Left hindlimb (tissue), 1 donor: ENCODE measurements around the gene BCAP31.

Source experiments
- DNase-seq: peaks from one replicate; pipeline ENCODE4 v3.0.0-alpha.2; 2018

The BCAP31 gene

GRCh38 chrX:153672531-153673427 is 51.4 kb downstream of the BCAP31 start:
- DNase-seq, result no peak

DNA sequence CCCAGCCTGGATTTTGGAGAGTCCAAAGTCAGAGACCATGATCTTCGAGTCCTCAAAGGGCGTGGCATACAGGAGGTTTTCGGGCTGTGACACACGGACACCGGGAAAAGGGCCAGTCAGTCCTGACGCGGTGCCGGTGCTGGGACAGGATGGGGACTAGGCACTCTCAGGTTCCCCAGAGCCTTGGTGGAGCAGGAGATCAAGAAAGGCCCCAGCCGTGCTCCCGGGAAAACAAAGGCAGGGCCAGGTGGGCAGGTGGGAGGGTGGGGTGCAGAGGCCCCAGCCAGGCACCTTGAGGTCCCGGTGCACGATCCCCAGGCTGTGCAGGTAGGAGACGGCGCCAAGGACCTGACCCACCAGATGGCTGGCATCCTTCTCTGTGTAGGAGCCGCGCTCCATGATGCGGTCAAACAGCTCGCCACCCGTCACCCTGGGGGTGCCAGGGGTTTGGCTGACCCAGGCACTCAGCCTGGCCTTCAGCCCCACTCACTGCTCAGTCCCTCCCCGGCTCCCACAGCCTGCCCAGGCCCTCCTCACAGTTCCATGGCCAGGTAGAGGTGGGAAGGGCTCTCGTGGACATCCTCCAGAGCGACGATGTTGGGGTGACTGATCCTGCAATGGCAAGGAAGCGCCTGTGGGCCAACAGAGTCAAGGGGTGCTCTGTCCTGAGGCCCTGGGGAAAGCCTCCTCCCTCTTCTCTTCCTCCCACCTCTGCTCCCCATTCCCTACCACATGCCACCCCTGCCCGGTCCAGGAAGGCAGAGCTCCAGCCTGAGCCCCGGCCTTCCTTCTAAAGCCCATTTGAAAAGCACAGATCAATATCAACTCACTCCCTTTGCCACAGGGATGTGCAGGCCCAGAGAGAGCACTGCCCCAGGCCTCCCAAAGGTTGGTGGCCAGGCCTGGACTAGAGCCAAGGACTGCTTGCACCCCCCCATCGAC is 52.3 kb downstream of the BCAP31 start:
- no peak for DNase-seq

DNA sequence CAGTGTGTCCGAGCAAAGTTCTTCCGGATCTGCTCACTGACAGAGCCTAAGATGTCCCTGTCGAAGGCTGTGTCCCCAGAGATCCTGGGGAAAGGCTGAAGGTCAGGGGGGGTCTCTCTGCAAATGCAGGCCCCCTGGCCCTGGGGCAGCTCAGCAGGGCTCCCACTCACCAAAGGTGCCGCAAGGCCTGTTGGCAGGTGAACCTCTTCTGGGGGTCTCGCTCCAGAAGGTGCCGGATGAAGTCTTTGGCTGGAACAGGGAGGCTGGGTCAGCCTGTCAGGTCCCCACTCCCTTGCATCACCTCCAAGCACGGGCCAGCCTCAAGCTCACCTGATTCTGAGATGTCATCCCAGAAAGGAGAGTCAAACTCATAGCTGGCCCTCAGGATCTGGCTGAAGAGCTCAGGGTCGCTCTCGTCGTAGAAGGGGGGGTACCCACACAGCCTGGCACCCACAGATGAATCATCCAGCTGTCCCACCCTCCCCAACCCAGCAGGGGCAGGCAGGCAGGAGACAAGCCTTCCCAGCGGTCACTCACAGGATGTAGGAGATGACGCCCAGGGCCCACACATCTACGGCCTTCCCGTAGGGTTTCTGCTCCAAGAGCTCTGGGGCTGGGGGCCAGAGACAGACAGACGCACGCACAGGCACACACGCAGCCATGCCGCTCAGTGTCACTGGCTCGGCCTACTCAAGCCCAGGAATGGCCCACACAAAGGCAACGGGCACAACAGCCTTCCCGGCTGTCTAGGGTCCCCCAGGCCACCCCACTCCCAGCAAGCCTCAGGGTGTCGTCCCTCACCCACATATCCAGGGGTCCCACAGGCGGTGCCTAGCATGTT is 53.2 kb downstream of the BCAP31 start:
- no peak for DNase-seq

GRCh38 chrX:153669901-153670731 is 54.1 kb downstream of the BCAP31 start:
- no peak for DNase-seq

DNA sequence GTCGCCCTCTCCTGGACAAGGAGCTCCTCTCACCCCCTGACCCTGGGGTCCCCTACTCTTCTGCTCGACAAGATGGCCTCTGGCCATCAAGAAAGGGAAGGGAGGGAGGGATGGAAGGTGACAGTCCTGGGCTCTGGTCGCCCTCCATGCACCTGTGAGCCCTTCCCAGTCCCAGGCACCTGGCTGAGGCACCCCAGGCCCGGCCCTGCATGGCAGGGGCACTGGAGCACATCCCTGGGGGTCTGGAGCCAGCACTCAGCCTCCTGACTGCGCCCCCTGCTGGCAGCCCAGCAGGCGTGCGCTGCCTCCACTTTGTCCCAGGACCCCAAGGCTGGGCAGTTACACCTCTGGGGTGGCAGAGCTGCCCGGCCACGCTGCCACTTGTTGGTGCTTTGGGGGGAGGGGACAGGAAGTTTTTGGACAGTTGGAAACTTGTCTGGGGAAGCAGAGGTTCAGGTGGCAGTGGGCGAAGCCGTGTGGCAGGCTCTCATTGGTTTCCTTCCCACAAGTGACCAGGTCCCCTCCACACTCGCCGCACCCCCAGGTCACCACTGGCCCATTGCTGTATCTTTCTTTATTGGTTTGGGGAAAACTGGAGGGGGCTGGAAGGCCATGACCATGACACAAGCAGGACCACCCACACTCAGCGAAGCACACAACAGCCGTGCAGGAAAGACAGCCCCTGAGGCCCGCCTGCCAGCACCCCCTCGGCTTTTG is 54.9 kb downstream of the BCAP31 start:
- no peak for DNase-seq

GRCh38 chrX:153668423-153669173 is 55.6 kb downstream of the BCAP31 start:
- no peak for DNase-seq

GRCh38 chrX:153667956-153668396 is 56.2 kb downstream of the BCAP31 start:
- DNase-seq, result peak; percentile 82

- DNase-seq, result no peak
These were observed 56.8 kb downstream of the BCAP31 start for GRCh38 chrX:153667281-153667955.

- DNase-seq, result no peak
These were observed 58.4 kb downstream of the BCAP31 start for GRCh38 chrX:153665726-153666306.

- no peak for DNase-seq
These were observed 61.9 kb downstream of the BCAP31 start for GRCh38 chrX:153662266-153662665.

GRCh38 chrX:153659268-153659667 is 64.9 kb downstream of the BCAP31 start:
- DNase-seq, result no peak

GRCh38 chrX:153657161-153657560 is 67.0 kb downstream of the BCAP31 start:
- no peak for DNase-seq

DNA sequence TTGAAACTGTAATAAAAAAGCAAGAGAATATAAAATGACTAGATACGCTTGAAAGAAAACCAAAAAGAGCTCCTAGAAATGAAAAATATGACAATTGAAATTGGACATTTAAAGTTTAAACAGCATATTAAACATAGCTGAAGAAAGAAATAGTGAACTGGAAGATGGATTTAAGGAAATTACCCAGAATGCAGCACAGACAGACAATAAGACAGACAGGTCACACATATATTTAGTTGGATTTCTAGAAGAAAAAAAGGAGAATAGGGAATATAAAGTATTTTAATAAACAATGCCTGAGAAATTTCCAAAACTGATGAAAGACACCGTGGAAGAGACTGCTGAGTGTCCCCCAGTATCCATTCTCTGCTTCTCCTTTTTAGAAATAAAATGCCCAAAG is 70.6 kb downstream of the BCAP31 start:
- no peak for DNase-seq

GRCh38 chrX:153651540-153652079 is 72.6 kb downstream of the BCAP31 start:
- DNase-seq, result no peak

DNA sequence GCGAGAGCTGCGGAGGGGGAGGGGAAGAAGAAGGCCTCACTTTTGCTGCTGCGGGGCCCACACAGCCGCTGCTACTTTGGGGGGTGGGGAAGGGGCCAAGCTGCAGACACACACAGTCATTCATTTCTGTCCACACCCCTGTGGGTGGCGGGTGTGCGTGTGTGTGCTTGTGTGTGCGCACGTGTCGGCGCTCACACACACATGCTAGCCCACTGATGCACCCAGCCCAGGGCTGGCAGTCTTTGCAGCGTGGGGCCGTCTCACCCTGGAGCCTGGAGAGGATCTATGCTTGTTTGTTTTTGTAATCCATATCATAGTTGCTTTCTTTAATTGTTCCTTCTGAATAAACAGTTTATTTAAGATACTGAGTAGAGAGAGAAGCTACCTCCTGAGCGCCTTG is 73.2 kb downstream of the BCAP31 start:
- DNase-seq, result no peak
